DND-41 (cell line): ENCODE data around the gene PTGR1.

Experiments used
- CTCF ChIP-seq: IDR thresholded peaks from 2 replicates; pipeline ENCODE4 v1.5.1; 2012; ENCODE audit warnings: borderline replicate concordance, low read length, moderate library complexity, mild to moderate bottlenecking; ENCODE audit not compliant: poor library complexity, severe bottlenecking; ENCODE audit errors: extremely low read depth
- EZH2 ChIP-seq: IDR thresholded peaks from 3 replicates; pipeline ENCODE4 v1.6.1; 2012; ENCODE audit warnings: borderline replicate concordance, low read depth, mild to moderate bottlenecking, moderate library complexity, low read length, inconsistent platforms; ENCODE audit not compliant: severe bottlenecking

- TF ChIP-seq CTCF (no peak), EZH2 (no peak)
Observed at GRCh38 chr9:111525056-111525977, 74.1 kb downstream of the PTGR1 start, which contains the start of gene ZNF483.
